NCI-H524 treated with DMSO at 0.1 percent for 48 hours (cell line): ENCODE results near the gene CORO2A.

Source experiments
- DNase-seq: peaks from one replicate; lab custom pipeline; 2025; lab: John Stamatoyannopoulos, UW

The CORO2A gene

GRCh38 chr9:98171176-98171925, 21.1 kb downstream of the CORO2A start:
- DNase-seq: no peak

DNA sequence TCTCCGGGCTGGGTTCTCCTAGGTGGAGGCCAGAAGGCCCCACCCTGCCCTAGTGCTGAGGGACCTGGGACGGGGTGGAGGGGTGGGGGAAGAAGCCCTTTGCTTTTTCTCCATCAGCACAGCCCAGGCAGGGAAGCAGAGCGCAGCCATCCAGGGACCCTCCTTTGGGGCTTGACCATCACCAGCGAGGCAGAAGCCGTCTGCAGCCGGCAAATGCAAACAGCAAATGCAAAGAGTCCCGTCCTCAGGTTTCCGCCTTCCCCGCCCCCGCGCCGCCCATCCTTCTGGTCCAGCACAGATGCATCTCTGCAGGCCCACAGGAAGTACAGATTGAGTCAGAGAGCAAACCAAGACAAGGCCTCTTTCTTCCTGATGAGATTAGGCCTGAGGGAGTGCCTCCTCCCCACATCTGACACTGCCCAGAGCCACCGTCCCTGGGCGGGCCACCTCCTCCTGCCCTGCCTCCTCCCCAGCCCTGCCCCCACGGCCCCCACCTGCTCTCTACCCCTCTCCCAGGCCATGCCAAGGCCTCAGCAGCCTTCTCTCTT, 23.4 kb downstream of the CORO2A start:
- DNase-seq: peak; percentile 45

- DNase-seq: no peak
Measured at GRCh38 chr9:98168153-98168780, 24.2 kb downstream of the CORO2A start.

DNA sequence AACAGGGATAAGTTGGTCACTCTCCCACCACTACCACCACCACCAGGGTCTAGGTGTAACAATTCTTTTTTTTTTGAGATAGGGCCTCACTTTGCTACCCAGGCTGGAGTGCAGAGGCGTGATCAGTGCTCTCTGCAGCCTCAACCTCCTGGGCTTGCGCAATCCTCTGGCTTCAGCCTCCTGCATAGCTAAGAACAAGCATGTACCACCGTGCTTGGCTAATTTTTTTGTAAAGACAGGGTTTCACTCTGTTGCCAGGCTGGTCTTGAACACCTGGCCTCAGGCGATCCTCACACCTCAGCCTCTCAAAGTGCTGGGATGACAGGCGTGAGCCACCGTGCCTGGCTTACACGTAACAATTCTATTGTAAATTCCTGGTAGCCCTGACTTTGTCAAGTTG, 27.5 kb downstream of the CORO2A start:
- DNase-seq: no peak

- no peak for DNase-seq
Measured at GRCh38 chr9:98162613-98163012, 29.8 kb downstream of the CORO2A start.

DNA sequence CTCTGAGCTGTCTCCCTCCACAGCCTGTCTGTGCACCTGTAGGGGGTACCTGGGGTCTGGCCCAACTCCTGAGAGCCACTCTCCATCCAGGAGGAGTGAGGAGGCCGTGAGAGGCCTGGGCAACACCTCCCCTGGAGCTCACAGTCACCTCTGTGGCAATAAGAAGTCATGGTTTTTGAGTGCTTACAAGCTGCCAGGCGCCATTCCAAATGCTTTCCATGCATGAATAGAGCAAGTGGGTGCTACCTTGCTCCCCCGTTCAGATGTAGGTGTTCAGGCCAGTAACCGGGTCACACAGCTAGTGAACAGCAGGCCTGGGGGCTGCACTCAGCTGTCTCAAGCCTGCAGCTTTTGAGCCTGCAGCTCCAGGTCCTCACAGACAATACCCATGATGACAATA, 30.6 kb downstream of the CORO2A start:
- no peak for DNase-seq

DNA sequence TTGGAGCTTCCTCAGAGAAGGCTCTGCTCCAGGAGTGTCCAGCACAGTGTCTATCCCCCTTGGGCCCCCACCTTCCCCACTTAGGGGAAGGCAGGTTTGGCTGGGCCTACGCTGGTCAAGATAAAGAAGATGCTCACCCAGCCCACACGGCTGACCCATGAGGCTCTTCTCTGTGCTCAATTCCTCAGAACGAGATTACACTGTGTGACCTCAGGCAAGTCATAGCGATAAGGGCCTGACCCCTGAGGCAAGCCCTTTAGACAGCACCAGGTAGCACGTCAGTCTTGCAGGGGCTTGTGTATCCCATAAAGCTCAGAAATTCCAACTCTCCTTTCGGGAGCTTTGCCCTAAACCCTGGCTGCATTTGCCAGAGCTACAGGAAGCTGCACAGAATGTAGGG, 32.6 kb downstream of the CORO2A start:
- no peak for DNase-seq

DNA sequence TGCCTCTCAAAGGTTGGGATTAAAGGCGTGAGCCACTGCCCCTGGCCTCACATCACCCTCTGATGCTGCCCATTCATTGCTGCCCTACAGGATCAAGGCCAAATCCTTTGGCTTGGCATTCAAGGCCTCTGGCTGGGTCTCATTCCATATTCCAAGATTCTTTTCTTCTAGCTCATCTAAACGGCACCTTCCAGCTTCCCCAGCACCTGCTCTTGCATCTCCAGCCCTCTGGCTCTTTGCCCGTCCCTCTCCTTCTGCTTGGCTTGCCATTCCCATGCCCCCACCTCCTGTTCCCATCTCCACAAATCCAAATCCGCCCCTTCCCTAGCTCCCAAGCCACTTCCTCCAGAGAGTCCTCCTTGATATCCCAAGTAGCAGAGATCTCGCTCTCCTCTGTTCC, 33.1 kb downstream of the CORO2A start:
- DNase-seq: no peak

DNA sequence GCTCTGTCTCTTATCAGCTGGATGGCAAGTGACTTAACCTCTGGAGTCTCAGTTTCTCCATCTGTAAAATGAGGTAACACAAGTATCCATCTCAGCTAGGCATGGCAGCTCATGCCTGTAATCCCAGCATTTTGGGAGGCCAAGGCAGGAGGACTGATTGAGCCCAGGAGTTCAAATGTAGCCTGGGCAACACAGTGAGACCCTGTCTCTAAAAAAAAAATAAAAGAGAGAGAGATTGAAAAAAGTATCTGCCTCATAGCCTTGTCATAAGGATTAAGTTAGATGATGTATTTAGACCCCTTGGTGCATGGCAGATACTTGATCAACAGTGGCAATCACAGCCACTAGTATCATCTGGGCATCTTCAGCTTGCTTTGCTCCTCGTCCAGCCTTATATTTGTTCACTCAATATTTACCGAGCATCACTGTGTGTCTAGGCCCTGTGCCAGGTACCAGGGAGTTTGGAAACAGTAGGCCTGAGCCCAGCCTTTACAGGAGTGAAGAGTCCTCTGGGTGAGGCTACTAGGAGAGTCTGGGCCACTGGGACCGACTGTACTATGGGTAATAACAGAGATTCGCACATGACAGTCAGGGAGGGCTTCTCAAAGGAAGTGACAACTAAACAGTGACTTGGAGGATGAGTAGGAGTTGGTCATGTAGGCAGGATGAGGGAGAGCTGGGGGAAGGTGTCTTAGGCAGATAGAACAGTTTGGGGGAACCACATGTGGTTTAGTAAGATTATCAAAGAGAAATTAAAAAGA, 34.2 kb downstream of the CORO2A start:
- DNase-seq: no peak

GRCh38 chr9:98157372-98157771, 35.1 kb downstream of the CORO2A start:
- DNase-seq: no peak

- no peak for DNase-seq
Measured at GRCh38 chr9:98154678-98155077, 37.8 kb downstream of the CORO2A start.

GRCh38 chr9:98152526-98152925, 39.9 kb downstream of the CORO2A start:
- no peak for DNase-seq

GRCh38 chr9:98150721-98151120, 41.7 kb downstream of the CORO2A start:
- no peak for DNase-seq

DNA sequence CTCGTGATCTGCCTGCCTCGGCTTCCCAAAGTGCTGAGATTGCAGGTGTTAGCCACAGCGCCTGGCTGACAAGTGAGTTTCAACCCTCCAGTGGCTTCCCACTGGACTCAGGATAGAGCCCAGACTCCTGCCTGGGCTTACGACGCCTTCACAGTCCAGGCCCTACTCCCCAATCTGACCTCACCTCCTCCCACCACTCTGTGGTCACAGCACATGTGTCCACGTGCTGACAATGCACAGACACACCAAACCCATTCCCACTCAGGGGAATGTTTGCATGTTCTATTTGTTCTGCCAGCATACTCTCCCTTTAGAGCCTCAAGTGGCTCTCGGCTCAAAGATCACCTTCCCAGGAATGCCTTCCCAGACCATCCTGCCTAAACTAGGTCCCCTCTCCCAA, 42.3 kb downstream of the CORO2A start:
- no peak for DNase-seq

DNA sequence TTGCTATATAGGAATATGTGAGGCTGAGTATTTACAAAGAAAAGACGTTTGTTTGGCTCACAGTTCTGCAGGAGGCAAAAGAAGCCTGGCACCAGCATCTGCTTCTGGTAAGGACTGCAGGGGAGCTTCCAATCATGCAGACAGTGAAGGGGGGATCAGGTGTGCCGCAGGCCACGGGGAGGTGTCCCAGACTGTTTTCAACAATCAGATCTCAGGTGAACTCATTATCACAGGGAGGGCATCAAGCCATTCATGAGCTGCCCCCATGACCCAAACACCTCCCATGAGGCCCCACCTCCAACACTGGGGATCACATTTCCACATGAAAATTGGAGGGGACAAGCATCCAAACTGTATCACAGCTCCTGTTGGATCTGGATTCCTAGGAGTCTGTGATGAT, 43.0 kb downstream of the CORO2A start:
- DNase-seq: no peak

- DNase-seq: no peak
Measured at GRCh38 chr9:98148486-98148885, 44.0 kb downstream of the CORO2A start.

DNA sequence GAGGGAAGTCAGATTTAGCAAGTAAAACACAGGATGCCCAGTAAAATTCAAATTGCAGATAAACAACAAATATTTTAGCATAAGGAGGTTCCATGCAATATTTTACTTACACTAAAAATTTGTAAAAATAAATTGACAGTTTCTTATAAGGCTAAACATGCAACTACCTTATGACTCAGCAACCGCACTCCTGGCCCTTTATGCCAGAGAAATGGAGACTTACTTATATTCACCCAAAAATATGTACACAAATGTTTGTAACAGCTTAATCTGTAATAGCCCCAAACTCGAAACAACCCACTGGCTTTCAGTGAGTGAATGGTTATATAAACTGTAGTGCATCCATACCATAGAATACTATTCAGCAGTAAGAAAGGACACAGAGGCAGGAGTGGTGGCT, 44.9 kb downstream of the CORO2A start:
- DNase-seq: no peak

DNA sequence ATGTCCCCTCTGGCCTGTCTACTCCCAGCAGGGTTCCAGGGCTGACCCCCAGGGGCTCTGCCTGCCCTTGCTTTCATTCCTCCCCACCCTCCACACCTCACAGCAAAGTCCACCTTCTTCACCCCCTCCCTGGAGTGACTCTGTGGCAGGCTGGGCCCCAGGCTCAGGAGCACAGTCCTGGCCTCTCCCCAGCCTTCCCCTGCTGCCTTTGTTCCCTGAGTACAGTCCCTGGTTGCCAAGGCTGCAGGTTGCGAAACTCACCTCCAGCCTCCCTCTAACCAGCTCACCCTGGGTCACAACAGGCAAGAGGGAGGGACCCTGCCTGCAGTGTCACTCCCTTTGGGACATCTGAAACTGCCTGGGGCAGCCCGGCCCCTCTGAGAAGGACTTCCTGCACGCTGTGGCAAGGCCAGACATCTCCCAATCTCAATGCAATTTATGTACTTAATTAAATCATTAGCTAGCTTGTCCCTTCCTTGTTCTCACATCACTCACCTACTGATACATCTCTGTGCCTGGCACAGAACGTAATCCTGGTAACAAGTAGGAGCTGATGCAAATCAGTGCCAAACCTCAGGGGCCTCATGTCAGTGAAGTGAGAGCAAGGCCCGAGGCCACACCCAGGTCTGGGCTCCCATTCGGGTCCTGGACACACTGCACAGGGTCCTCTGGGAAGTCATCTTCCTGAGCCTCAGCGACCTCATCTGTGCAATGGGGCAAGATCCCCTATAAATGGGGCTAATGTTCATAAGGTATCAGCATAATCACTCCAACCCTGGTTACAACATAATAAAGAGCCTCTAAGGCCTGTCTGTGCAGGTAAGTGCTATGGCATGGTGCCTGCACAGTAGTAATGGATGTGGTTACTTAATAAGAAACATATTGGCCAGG, 46.1 kb downstream of the CORO2A start:
- DNase-seq: no peak

GRCh38 chr9:98144631-98145030, 47.8 kb downstream of the CORO2A start:
- DNase-seq: no peak

GRCh38 chr9:98144076-98144475, 48.4 kb downstream of the CORO2A start:
- DNase-seq: no peak

DNA sequence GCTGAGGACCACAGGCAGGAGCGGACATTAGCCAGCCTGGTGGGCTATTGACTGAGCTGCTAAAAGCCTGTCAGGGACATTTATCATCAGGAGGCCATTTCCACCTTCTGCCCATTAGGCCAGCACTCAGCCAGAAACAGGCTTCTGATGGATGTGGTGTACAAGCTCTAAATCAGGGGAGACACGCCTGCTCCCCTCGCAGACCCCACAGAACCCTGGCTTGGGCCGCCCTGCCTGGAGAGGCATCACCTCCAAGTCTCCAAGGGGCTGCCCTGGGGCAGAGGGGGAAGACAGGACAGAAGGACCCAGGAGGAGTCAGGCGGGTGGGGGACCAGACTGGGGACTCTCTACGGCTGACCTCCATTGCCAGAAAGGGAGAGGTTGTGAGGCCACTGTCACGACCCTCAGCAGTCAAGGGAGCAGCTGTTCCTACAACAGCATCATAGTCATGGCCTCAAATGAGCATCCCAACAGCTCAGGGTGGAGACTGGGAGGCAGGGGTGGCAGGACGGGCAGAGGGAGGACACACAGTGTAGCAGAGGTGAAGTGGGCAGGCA, 49.4 kb downstream of the CORO2A start:
- no peak for DNase-seq
